H9 (cell line): Measurements from ENCODE around the gene STBD1. TPM values are rescaled to one million over a fixed set of nuclear protein-coding genes. Genes with fewer than 3 reads are reported as not detected.

Experiments used
- DNase-seq: peaks from one replicate; pipeline ENCODE4 v3.0.0-alpha.2; 2017
- H2AFZ ChIP-seq: one replicate; pipeline ENCODE4 v1.6.1; 2013; ENCODE audit warnings: mild to moderate bottlenecking, low read length, control low read depth, moderate library complexity
- H2AK5ac ChIP-seq: 2 replicates; pipeline ENCODE4 v1.6.1; 2013; ENCODE audit warnings: low read length, control low read depth, mixed read lengths; ENCODE audit not compliant: insufficient read length
- H2BK120ac ChIP-seq: one replicate; pipeline ENCODE4 v1.6.1; 2013; ENCODE audit warnings: low read depth, mild to moderate bottlenecking, low read length, control low read depth, inconsistent platforms; ENCODE audit not compliant: poor library complexity, severe bottlenecking
- H2BK12ac ChIP-seq: 2 replicates; pipeline ENCODE4 v1.6.1; 2013; ENCODE audit warnings: low read length, control low read depth, mixed read lengths, low read depth; ENCODE audit not compliant: insufficient read length
- H2BK15ac ChIP-seq: 2 replicates; pipeline ENCODE4 v1.6.1; 2013; ENCODE audit warnings: low read depth, low read length, control low read depth
- H2BK20ac ChIP-seq: one replicate; pipeline ENCODE4 v1.6.1; 2013; ENCODE audit warnings: low read depth, mild to moderate bottlenecking, low read length, control low read depth, inconsistent platforms; ENCODE audit not compliant: poor library complexity, severe bottlenecking
- H2BK5ac ChIP-seq: 2 replicates; pipeline ENCODE4 v1.6.1; 2013; ENCODE audit warnings: low read length, control low read depth, mixed read lengths; ENCODE audit not compliant: insufficient read length
- H3K14ac ChIP-seq: 2 replicates; pipeline ENCODE4 v1.6.1; 2013; ENCODE audit warnings: low read length, control low read depth; ENCODE audit not compliant: insufficient read depth
- H3K18ac ChIP-seq: 2 replicates; pipeline ENCODE4 v1.6.1; 2013; ENCODE audit warnings: low read depth, mild to moderate bottlenecking, mixed read lengths, low read length, control low read depth; ENCODE audit not compliant: insufficient read length
- H3K23ac ChIP-seq: 2 replicates; pipeline ENCODE4 v1.6.1; 2013; ENCODE audit warnings: low read length, control low read depth, mixed read lengths, low read depth; ENCODE audit not compliant: insufficient read length
- H3K23me2 ChIP-seq: 2 replicates; pipeline ENCODE4 v1.6.1; 2013; ENCODE audit warnings: low read depth, mild to moderate bottlenecking, mixed read lengths, low read length, control low read depth; ENCODE audit not compliant: insufficient read length, poor library complexity, severe bottlenecking
- H3K27ac ChIP-seq: 2 replicates; pipeline ENCODE4 v1.5.1; 2013; ENCODE audit warnings: low read length, control low read depth, mixed read lengths, low read depth; ENCODE audit not compliant: insufficient read length
- H3K27me3 ChIP-seq: 2 replicates; pipeline ENCODE4 v1.6.1; 2013; ENCODE audit warnings: low read length, control low read depth, inconsistent platforms; ENCODE audit not compliant: insufficient read depth
- H3K4ac ChIP-seq: 2 replicates; pipeline ENCODE4 v1.6.1; 2013; ENCODE audit warnings: low read depth, mild to moderate bottlenecking, control low read depth, inconsistent platforms, low read length, moderate library complexity
- H3K4me1 ChIP-seq: 2 replicates; pipeline ENCODE4 v1.6.1; 2013; ENCODE audit warnings: low read length, control low read depth, inconsistent platforms; ENCODE audit not compliant: insufficient read depth
- H3K4me2 ChIP-seq: 2 replicates; pipeline ENCODE4 v1.6.1; 2013; ENCODE audit warnings: low read length, control low read depth, mixed read lengths; ENCODE audit not compliant: insufficient read length, insufficient read depth
- H3K56ac ChIP-seq: 2 replicates; pipeline ENCODE4 v1.6.1; 2013; ENCODE audit warnings: low read depth, mild to moderate bottlenecking, mixed read lengths, low read length, control low read depth; ENCODE audit not compliant: insufficient read length
- H3K79me1 ChIP-seq: 2 replicates; pipeline ENCODE4 v1.6.1; 2013; ENCODE audit warnings: low read depth, mild to moderate bottlenecking, moderate library complexity, low read length, control low read depth, inconsistent platforms; ENCODE audit not compliant: insufficient read depth, poor library complexity, severe bottlenecking
- H3K79me2 ChIP-seq: 2 replicates; pipeline ENCODE4 v1.6.1; 2013; ENCODE audit warnings: low read length, control low read depth, inconsistent platforms; ENCODE audit not compliant: insufficient read depth
- H3K9ac ChIP-seq: 2 replicates; pipeline ENCODE4 v1.6.1; 2013; ENCODE audit warnings: low read length, control low read depth, mixed read lengths; ENCODE audit not compliant: insufficient read length; ENCODE audit errors: extremely low read depth
- H3K9me3 ChIP-seq: one replicate; pipeline ENCODE4 v1.6.1; 2013; ENCODE audit warnings: low read depth, low read length, inconsistent platforms; ENCODE audit not compliant: control insufficient read depth
- H3T11ph ChIP-seq: one replicate; pipeline ENCODE4 v1.6.1; 2013; ENCODE audit warnings: mild to moderate bottlenecking, low read length, control low read depth, inconsistent platforms
- H4K20me1 ChIP-seq: one replicate; pipeline ENCODE4 v1.6.1; 2013; ENCODE audit not compliant: control insufficient read depth, insufficient read length, insufficient read depth
- H4K5ac ChIP-seq: 2 replicates; pipeline ENCODE4 v1.6.1; 2013; ENCODE audit warnings: low read depth, mild to moderate bottlenecking, mixed read lengths, low read length, control low read depth; ENCODE audit not compliant: insufficient read length
- H4K8ac ChIP-seq: replicated peaks from 2 replicates; pipeline ENCODE4 v1.6.1; 2013; ENCODE audit warnings: low read length, control low read depth, mixed read lengths, low read depth; ENCODE audit not compliant: insufficient read length
- H4K91ac ChIP-seq: 2 replicates; pipeline ENCODE4 v1.6.1; 2013; ENCODE audit warnings: low read depth, mild to moderate bottlenecking, moderate library complexity, mixed read lengths, low read length, control low read depth; ENCODE audit not compliant: insufficient read length
- H3K27ac Mint-ChIP-seq, 3 experiments: 2 replicates in 2 of 3; 3 replicates in 1 of 3; pipeline ENCODE4 v1.8.0; 2020 to 2021; ENCODE audit warnings: mixed read lengths in 3 of 3, mild to moderate bottlenecking in 1 of 3, moderate library complexity in 1 of 3
- H3K27me3 Mint-ChIP-seq: 2 replicates; pipeline ENCODE4 v1.8.0; 2021; ENCODE audit warnings: low read depth, mild to moderate bottlenecking, moderate library complexity, mixed read lengths
- H3K36me3 Mint-ChIP-seq, 3 experiments: 2 replicates in 2 of 3; 3 replicates in 1 of 3; pipeline ENCODE4 v1.8.0; 2020 to 2021; ENCODE audit warnings: low read depth in 3 of 3, mixed read lengths in 3 of 3; ENCODE audit not compliant: insufficient read depth in 1 of 3
- H3K4me1 Mint-ChIP-seq, 2 experiments: 2 replicates each; pipeline ENCODE4 v1.8.0; 2020; ENCODE audit warnings: mixed read lengths in 2 of 2
- H3K4me3 Mint-ChIP-seq, 2 experiments: 2 replicates in 1 of 2; 3 replicates in 1 of 2; pipeline ENCODE4 v1.8.0; 2020 to 2021; ENCODE audit warnings: mild to moderate bottlenecking in 2 of 2, mixed read lengths in 2 of 2, moderate library complexity in 1 of 2
- H3K9me3 Mint-ChIP-seq, 2 experiments: 2 replicates in 1 of 2; 3 replicates in 1 of 2; pipeline ENCODE4 v1.8.0; 2020; ENCODE audit warnings: mild to moderate bottlenecking in 2 of 2, mixed read lengths in 2 of 2, moderate library complexity in 1 of 2
- CTCF ChIP-seq: fragments of 200-600 bp; sonication (generic); conservative IDR thresholded peaks from 3 replicates; pipeline ENCODE4 v1.8.0; 2021; ENCODE audit warnings: antibody characterized with exemption, mild to moderate bottlenecking
- WGBS: extraction: QIAGEN DNeasy Blood & Tissue Kit; methylation state at CpG from one replicate; pipeline ENCODE4 v1.1.7; 2013; ENCODE audit warnings: missing lambda C conversion rate, low lambda C conversion rate, mixed read lengths; ENCODE audit not compliant: insufficient read length; ENCODE audit errors: extremely low coverage; 5-methylcytosine and 5-hydroxymethylcytosine counted together
- total RNA-seq: library from RNA; stranded (reverse); gene quantifications from 2 replicates; pipeline ENCODE4 v1.2.1, GENCODE V29; 2021

Gene STBD1
- total RNA-seq, 1 experiment from 2014 or later: 1.1 TPM

- Histone ChIP-seq H3K27me3 (no peaks in the 10 kb centered on the region), H3K56ac (no peak overlapping the region), H2BK15ac (no peak overlapping the region), H2AK5ac (no peak overlapping the region), H3K27ac (no peak overlapping the region), H2AFZ (no peak overlapping the region), H2BK12ac (no peak overlapping the region), H3K18ac (no peak overlapping the region), H3K4me1 (no peaks in the 10 kb centered on the region; the same call in 1 of the 2 replicates), H2BK120ac (no peak overlapping the region), H4K5ac (no peak overlapping the region), H3K4me2 (no peak overlapping the region), H3T11ph (no peak overlapping the region), H3K79me2 (no peaks in the 10 kb centered on the region), H2BK5ac (no peak overlapping the region), H3K14ac (no peak overlapping the region), H4K91ac (no peak overlapping the region), H2BK20ac (no peak overlapping the region), H3K23me2 (no peaks in the 10 kb centered on the region), H3K4ac (no peak overlapping the region), H4K20me1 (no peaks in the 10 kb centered on the region), H3K9ac (no peak overlapping the region), H3K23ac (no peak overlapping the region), H4K8ac (no peak overlapping the region), H3K9me3 (no peaks in the 10 kb centered on the region), H3K79me1 (no peaks in the 10 kb centered on the region)
- Mint-ChIP-seq H3K27ac (no peak overlapping the region), H3K4me3 (no peak overlapping the region), H3K4me1 (peaks cover 0 to 4% of the 10 kb centered on the region in 2 experiments; a peak in 2 of 4 replicates), H3K36me3 (peaks cover 0 to 6% (median 0%) of the 10 kb centered on the region in 3 experiments; a peak in 1 of 7 replicates), H3K9me3 (no peaks in the 10 kb centered on the region; a peak in 1 of 5 replicates), H3K27me3 (0 out of 2 replicates have a peak, but pooled peaks cover 2% of the 10 kb centered on the region)
- WGBS: no CpG with 5 or more reads among the region's 6 CpGs
- no peak for TF ChIP-seq CTCF
- DNase-seq: no peak
Observed at GRCh38 chr4:76265631-76266218, 40.8 kb upstream of the STBD1 start.
